ENCODE results near the gene PXMP4.
A peak's percentile ranks its signal among the peaks of the same experiment; 100 is the strongest.

The PXMP4 gene

DNA sequence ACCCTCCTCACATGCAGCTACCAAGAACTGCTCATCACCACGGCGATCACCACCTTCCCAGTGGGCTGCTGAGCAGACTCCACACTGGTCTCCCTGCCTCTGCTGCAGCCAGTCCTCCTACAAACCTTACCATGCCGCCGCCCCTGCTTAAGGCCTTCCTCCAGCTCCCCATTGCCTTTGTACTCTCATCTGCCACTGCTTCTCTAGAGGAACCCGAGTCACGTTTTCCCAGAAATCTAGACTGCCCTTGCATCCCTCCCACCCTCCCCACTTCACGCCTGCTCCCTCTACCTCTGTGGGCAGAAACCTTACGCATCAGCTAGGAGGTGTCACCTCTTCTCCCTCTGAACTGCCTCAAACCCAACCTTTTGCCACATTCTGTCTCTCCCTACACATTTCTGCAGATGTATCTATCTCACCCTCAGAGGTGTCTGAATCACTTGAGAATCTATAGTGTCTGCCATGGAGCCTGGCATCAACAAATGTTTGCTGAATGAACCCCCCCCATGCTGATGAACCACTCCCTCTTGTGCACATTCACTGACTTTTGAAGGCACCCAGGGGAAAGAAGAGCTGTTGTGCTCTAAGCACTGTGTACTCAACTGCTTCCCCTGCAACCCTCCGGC, 38.3 kb downstream of the PXMP4 start:
- Histone ChIP-seq H3K27me3 (ENCODE audit: control insufficient read depth, low read length) (no peaks in the 10 kb centered on the region), H3K4me1 (ENCODE audit: control insufficient read depth, low read length) (peaks cover 70% of the 10 kb centered on the region), H3F3A (ENCODE audit: control insufficient read depth, insufficient read depth) (peaks cover 24% of the 10 kb centered on the region), H3K4me3 (ENCODE audit: low read length) (peak overlapping the region; percentile 36; the same call in 1 of the 2 replicates), H3K9me2 (replicated peaks; ENCODE audit: control insufficient read depth, low read length) (no peaks in the 10 kb centered on the region), H4K20me1 (ENCODE audit: control insufficient read depth, insufficient read depth, low read depth, low read length) (peaks cover 30% of the 10 kb centered on the region), H3K4me2 (ENCODE audit: low read length) (peak overlapping the region; percentile 65), H3K36me3 (ENCODE audit: control insufficient read depth, low read length) (peaks cover 83% of the 10 kb centered on the region), H3K79me2 (ENCODE audit: control insufficient read depth, low read length) (peaks cover 70% of the 10 kb centered on the region), H3K9me3 (ENCODE audit: control insufficient read depth, insufficient read depth, low read length) (no peaks in the 10 kb centered on the region), H3K27ac (ENCODE audit: low read depth, low read length) (peak overlapping the region; percentile 70)
- TF ChIP-seq CTCF (IDR thresholded peaks at IDR 0.05; ENCODE audit: low read depth, low read length, poor library complexity, severe bottlenecking) (no peak), EZH2phosphoT487 (IDR thresholded peaks at IDR 0.05; ENCODE audit: borderline replicate concordance, low read length) (no peak)

GRCh38 chr20:33681288-33681687, 38.8 kb downstream of the PXMP4 start:
- H3K4me2 ChIP-seq (ENCODE audit: low read length), result peak overlapping the region; percentile 65
- peak overlapping the region; percentile 70 for H3K27ac ChIP-seq (ENCODE audit: low read depth, low read length)
- no peaks in the 10 kb centered on the region for H3K9me2 ChIP-seq (replicated peaks; ENCODE audit: control insufficient read depth, low read length)
- peaks cover 27% of the 10 kb centered on the region for H3F3A ChIP-seq (ENCODE audit: control insufficient read depth, insufficient read depth)
- TF ChIP-seq EZH2phosphoT487 (IDR thresholded peaks at IDR 0.05; ENCODE audit: borderline replicate concordance, low read length) (no peak), CTCF (IDR thresholded peaks at IDR 0.05; ENCODE audit: low read depth, low read length, poor library complexity, severe bottlenecking) (no peak)
- peaks cover 30% of the 10 kb centered on the region for H4K20me1 ChIP-seq (ENCODE audit: control insufficient read depth, insufficient read depth, low read depth, low read length)
- peaks cover 70% of the 10 kb centered on the region for H3K79me2 ChIP-seq (ENCODE audit: control insufficient read depth, low read length)
- peaks cover 66% of the 10 kb centered on the region for H3K4me1 ChIP-seq (ENCODE audit: control insufficient read depth, low read length)
- peaks cover 89% of the 10 kb centered on the region for H3K36me3 ChIP-seq (ENCODE audit: control insufficient read depth, low read length)
- H3K27me3 ChIP-seq (ENCODE audit: control insufficient read depth, low read length), result no peaks in the 10 kb centered on the region
- H3K9me3 ChIP-seq (ENCODE audit: control insufficient read depth, insufficient read depth, low read length), result no peaks in the 10 kb centered on the region
- H3K4me3 ChIP-seq (ENCODE audit: low read length), result peak overlapping the region; percentile 2; the same call in 1 of the 2 replicates

DNA sequence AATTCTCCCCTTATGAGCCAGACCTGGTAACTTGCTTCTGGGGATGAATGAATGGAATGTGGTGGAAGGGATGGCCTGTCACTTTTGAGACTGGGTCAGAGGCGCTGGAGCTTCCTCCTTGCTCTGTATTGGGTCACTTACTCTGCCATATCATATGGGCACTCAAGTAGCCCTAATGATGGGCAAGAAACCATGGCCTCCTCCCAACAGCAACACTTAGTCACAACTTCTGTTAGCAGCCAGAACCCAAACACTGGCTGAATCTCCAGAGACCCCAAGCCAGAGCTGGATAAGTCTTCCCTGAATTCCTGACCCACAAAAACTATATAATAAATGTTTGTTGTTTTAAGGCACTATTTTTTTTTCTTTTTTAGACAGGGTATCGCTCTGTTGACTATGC, 39.4 kb downstream of the PXMP4 start:
- Histone ChIP-seq H3K9me3 (ENCODE audit: control insufficient read depth, insufficient read depth, low read length) (no peaks in the 10 kb centered on the region), H3K27me3 (ENCODE audit: control insufficient read depth, low read length) (no peaks in the 10 kb centered on the region), H3K79me2 (ENCODE audit: control insufficient read depth, low read length) (peaks cover 69% of the 10 kb centered on the region), H3K27ac (ENCODE audit: low read depth, low read length) (peak overlapping the region; percentile 70), H3K4me3 (ENCODE audit: low read length) (peak overlapping the region; percentile 21), H3K36me3 (ENCODE audit: control insufficient read depth, low read length) (peaks cover 95% of the 10 kb centered on the region), H4K20me1 (ENCODE audit: control insufficient read depth, insufficient read depth, low read depth, low read length) (peaks cover 30% of the 10 kb centered on the region), H3K4me2 (ENCODE audit: low read length) (peak overlapping the region; percentile 65), H3K4me1 (ENCODE audit: control insufficient read depth, low read length) (peaks cover 72% of the 10 kb centered on the region), H3F3A (ENCODE audit: control insufficient read depth, insufficient read depth) (peaks cover 33% of the 10 kb centered on the region), H3K9me2 (replicated peaks; ENCODE audit: control insufficient read depth, low read length) (no peaks in the 10 kb centered on the region)
- TF ChIP-seq EZH2phosphoT487 (IDR thresholded peaks at IDR 0.05; ENCODE audit: borderline replicate concordance, low read length) (no peak), CTCF (IDR thresholded peaks at IDR 0.05; ENCODE audit: low read depth, low read length, poor library complexity, severe bottlenecking) (no peak)
